Gastrocnemius medialis (tissue), 4 donors: ENCODE results near the gene HSPG2. TPM values are rescaled to one million over a fixed set of nuclear protein-coding genes. Genes with fewer than 3 reads are reported as not detected.

ENCODE experiments used
- ATAC-seq, 2 donors: fragments of 150-250 bp; one replicate each; pipeline ENCODE4 v1.9.1; 2016
- DNase-seq, 2 donors: peaks; one replicate each; pipeline ENCODE4 v3.0.0-alpha.2; 2019
- H3K27ac ChIP-seq, 4 donors: fragments of 200-600 bp; sonication (generic); 1 replicate in 1 of 4; 2 replicates in 3 of 4; pipeline ENCODE4 v1.5.1; 2016 to 2018; ENCODE audit warnings: mild to moderate bottlenecking in 2 of 4, moderate library complexity in 1 of 4
- H3K27me3 ChIP-seq, 3 donors: fragments of 200-600 bp; sonication (generic) in 2 of 3; 1 replicate in 1 of 3; 2 replicates in 2 of 3; pipeline versions ENCODE4 v1.5.1 to v1.6.0; 2016 to 2019; ENCODE audit warnings: mild to moderate bottlenecking in 1 of 3, moderate library complexity in 1 of 3
- H3K36me3 ChIP-seq, 2 donors: fragments of 200-600 bp; sonication (generic) in 1 of 2; one replicate each; pipeline ENCODE4 v1.5.1; 2017 to 2018
- H3K4me1 ChIP-seq, 2 donors: fragments of 200-600 bp; sonication (generic) in 1 of 2; one replicate each; pipeline ENCODE4 v1.5.1; 2016 to 2017; ENCODE audit warnings: mild to moderate bottlenecking in 2 of 2
- H3K4me3 ChIP-seq, 4 donors: fragments of 200-600 bp; sonication (generic) in 3 of 4; 1 replicate in 1 of 4; 2 replicates in 3 of 4; pipeline ENCODE4 v1.5.1; 2016 to 2019; ENCODE audit warnings: mild to moderate bottlenecking in 2 of 4
- H3K9me3 ChIP-seq, 3 donors: fragments of 200-600 bp; sonication (generic) in 2 of 3; 1 replicate in 1 of 3; 2 replicates in 2 of 3; pipeline ENCODE4 v1.5.1; 2016 to 2019
- CTCF ChIP-seq, 5 experiments: fragments of 450-650 bp in 3 of 5; fragments of 200-600 bp in 2 of 5; sonication (generic) in 2 of 5; IDR thresholded peaks in 4 of 5; conservative IDR thresholded peaks in 1 of 5; 1 replicate in 4 of 5; 2 replicates in 1 of 5; pipeline ENCODE4 v1.5.1; 2016 to 2019; ENCODE audit warnings: antibody characterized with exemption in 5 of 5, mild to moderate bottlenecking in 3 of 5, moderate library complexity in 3 of 5
- POLR2A ChIP-seq, 2 donors: fragments of 450-650 bp; IDR thresholded peaks; one replicate each; pipeline ENCODE4 v1.6.1; 2017; ENCODE audit warnings: antibody characterized with exemption in 2 of 2, mild to moderate bottlenecking in 2 of 2, moderate library complexity in 2 of 2
- in situ Hi-C, 4 donors: fragments of 200-750 bp; cut with MboI; loops; one replicate each; pipeline versions ENCODE4 v1.15.0 to v1.8.0; 2017; ENCODE audit warnings: low sequenced_read_pairs in 4 of 4
- intact Hi-C: fragments of 100-400 bp; cut with DNase I; formaldehyde crosslinking; loops from one replicate; pipeline ENCODE4 v1.15.1; 2023; ENCODE audit warnings: low total_unique reads
- total RNA-seq, 4 donors: library from RNA; depleted of rRNA; stranded (reverse); fragments of >200 nt; gene quantifications; one replicate each; pipeline versions ENCODE4 v1.1.0 to v1.2.3, GENCODE V29; 2016

The HSPG2 gene
- total RNA-seq, 4 donors from 2014 or later = 68.9 to 108 (median 83.5) TPM

- Histone ChIP-seq H3K4me1 (peaks cover 9% of the 10 kb centered on the region in 2 donors), H3K36me3 (peaks cover 0 to 49% of the 10 kb centered on the region in 2 donors), H3K9me3 (no peaks in the 10 kb centered on the region), H3K4me3 (no peak overlapping the region), H3K27ac (no peak overlapping the region), H3K27me3 (no peaks in the 10 kb centered on the region)
- TF ChIP-seq CTCF (IDR thresholded peaks at IDR 0.05 in 4 of 5, conservative IDR thresholded peaks at IDR 0.05 in 1 of 5) = no peak
- no peak for TF ChIP-seq POLR2A (IDR thresholded peaks at IDR 0.05)
- DNase-seq = no peak
- in situ Hi-C loops (loop anchor here in 3 of 4 donors (10.0 to 25.0 kb wide), 2 partner anchors 95 to 97 kb away; no protein-coding TSS in a partner anchor), intact Hi-C loops (no loop called here)
- ATAC-seq = no peak
These were observed 69.6 kb downstream of the HSPG2 start for GRCh38 chr1:21867451-21867996.

- H3K36me3 ChIP-seq = peaks cover 0 to 43% of the 10 kb centered on the region in 2 donors
- ATAC-seq (no peak), DNase-seq (no peak)
- H3K27ac ChIP-seq = no peak overlapping the region
- no peak overlapping the region for H3K4me3 ChIP-seq
- in situ Hi-C loops (loop anchor here in 3 of 4 donors (10.0 to 25.0 kb wide), 2 partner anchors 96 to 98 kb away; no protein-coding TSS in a partner anchor), intact Hi-C loops (no loop called here)
- H3K4me1 ChIP-seq = peaks cover 9% of the 10 kb centered on the region in 2 donors
- TF ChIP-seq POLR2A (IDR thresholded peaks at IDR 0.05) (no peak), CTCF (IDR thresholded peaks at IDR 0.05 in 4 of 5, conservative IDR thresholded peaks at IDR 0.05 in 1 of 5) (no peak)
- no peaks in the 10 kb centered on the region for H3K9me3 ChIP-seq
- no peaks in the 10 kb centered on the region for H3K27me3 ChIP-seq
These were observed 70.4 kb downstream of the HSPG2 start for GRCh38 chr1:21866707-21867043.

- Histone ChIP-seq H3K4me3 (no peak overlapping the region), H3K9me3 (no peaks in the 10 kb centered on the region), H3K4me1 (peaks cover 9% of the 10 kb centered on the region in 2 donors), H3K27me3 (no peaks in the 10 kb centered on the region), H3K27ac (no peak overlapping the region), H3K36me3 (peaks cover 0 to 43% of the 10 kb centered on the region in 2 donors)
- TF ChIP-seq POLR2A (IDR thresholded peaks at IDR 0.05) (no peak), CTCF (IDR thresholded peaks at IDR 0.05 in 4 of 5, conservative IDR thresholded peaks at IDR 0.05 in 1 of 5) (no peak)
- in situ Hi-C loops = loop anchor here in 3 of 4 donors (10.0 to 25.0 kb wide), 2 partner anchors 96 to 99 kb away; no protein-coding TSS in a partner anchor
- no peak for DNase-seq
- intact Hi-C loops = no loop called here
- ATAC-seq = no peak
These were observed 71.0 kb downstream of the HSPG2 start for GRCh38 chr1:21865943-21866706.

- no peak overlapping the region for H3K27ac ChIP-seq
- intact Hi-C loops = no loop called here
- peaks cover 0 to 43% of the 10 kb centered on the region in 2 donors for H3K36me3 ChIP-seq
These were observed 71.5 kb downstream of the HSPG2 start for GRCh38 chr1:21865609-21865942.

More at GRCh38 chr1:21865609-21865942, 71.5 kb downstream of the HSPG2 start:
- DNase-seq = no peak
- peaks cover 9% of the 10 kb centered on the region in 2 donors for H3K4me1 ChIP-seq
- no peaks in the 10 kb centered on the region for H3K27me3 ChIP-seq
- no peak for ATAC-seq
- H3K4me3 ChIP-seq = no peak overlapping the region
- TF ChIP-seq CTCF (IDR thresholded peaks at IDR 0.05 in 4 of 5, conservative IDR thresholded peaks at IDR 0.05 in 1 of 5) (no peak), POLR2A (IDR thresholded peaks at IDR 0.05) (no peak)
- in situ Hi-C loops = loop anchor here in 3 of 4 donors (10.0 to 25.0 kb wide), 2 partner anchors 97 to 99 kb away; no protein-coding TSS in a partner anchor
- H3K9me3 ChIP-seq = no peaks in the 10 kb centered on the region
